Vagina (tissue), 2 donors: Measurements from ENCODE around the gene SNX9.

Experiments used
- CTCF ChIP-seq, 3 experiments: fragments of 450-650 bp in 2 of 3; fragments of 200-600 bp in 1 of 3; sonication (generic) in 1 of 3; IDR thresholded peaks; one replicate each; pipeline ENCODE4 v1.5.1; 2017 to 2019; ENCODE audit warnings: antibody characterized with exemption in 3 of 3, mild to moderate bottlenecking in 2 of 3, moderate library complexity in 2 of 3
- POLR2A ChIP-seq, 2 donors: fragments of 450-650 bp; IDR thresholded peaks; one replicate each; pipeline ENCODE4 v1.6.1; 2017; ENCODE audit warnings: antibody characterized with exemption in 2 of 2, mild to moderate bottlenecking in 2 of 2, moderate library complexity in 2 of 2
- POLR2AphosphoS5 ChIP-seq, 2 donors: sonication (generic); formaldehyde crosslinking; IDR thresholded peaks; one replicate each; pipeline ENCODE4 v1.9.0; 2017; ENCODE audit warnings: antibody characterized with exemption in 2 of 2, mild to moderate bottlenecking in 2 of 2, low read depth in 1 of 2; ENCODE audit not compliant: insufficient read depth in 1 of 2

- TF ChIP-seq CTCF (IDR thresholded peaks at IDR 0.05) (no peak), POLR2A (IDR thresholded peaks at IDR 0.05) (no peak), POLR2AphosphoS5 (IDR thresholded peaks at IDR 0.05; ENCODE audit: insufficient read depth in 1 of 2, low read depth in 1 of 2) (no peak)
These were observed 43.1 kb upstream of the SNX9 start for GRCh38 chr6:157779705-157780604.
